ENCODE measurements around the gene THTPA.
"Not testable (repeated sequence)": the region's sequence is repeated elsewhere in the genome, so short reads cannot be mapped to it uniquely, and the experiment has no call there.

Gene THTPA

GRCh38 chr14:23531391-23531790 is 24.7 kb upstream of the THTPA start:
- no peak for DNase-seq (ENCODE audit: low read depth)
- in situ Hi-C loops (cut with HindIII; ENCODE audit: low sequenced_read_pairs) = loop anchor here (5.0 kb wide), 1 partner anchor 44 kb away; no protein-coding TSS in a partner anchor
- H3K4me3 ChIP-seq (ENCODE audit: low read depth, low read length) = no peak overlapping the region
- no peak for TF ChIP-seq CTCF (IDR thresholded peaks at IDR 0.05; ENCODE audit: low read depth, low read length, missing control alignments)

- DNase-seq (ENCODE audit: low read depth) = no peak
- H3K4me3 ChIP-seq (ENCODE audit: low read depth, low read length) = no peak overlapping the region
- TF ChIP-seq CTCF (IDR thresholded peaks at IDR 0.05; ENCODE audit: low read depth, low read length, missing control alignments) = no peak
- in situ Hi-C loops (cut with HindIII; ENCODE audit: low sequenced_read_pairs) = loop anchor here (5.0 kb wide), 1 partner anchor 45 kb away; no protein-coding TSS in a partner anchor
Measured at GRCh38 chr14:23532658-23533057, 23.4 kb upstream of the THTPA start.

- in situ Hi-C loops (cut with HindIII; ENCODE audit: low sequenced_read_pairs) = loop anchor here (5.0 kb wide), 1 partner anchor 47 kb away; no protein-coding TSS in a partner anchor
- H3K4me3 ChIP-seq (ENCODE audit: low read depth, low read length) = no peak overlapping the region
- TF ChIP-seq CTCF (IDR thresholded peaks at IDR 0.05; ENCODE audit: low read depth, low read length, missing control alignments) = no peak
- no peak for DNase-seq (ENCODE audit: low read depth)
Measured at GRCh38 chr14:23533652-23534435, 22.2 kb upstream of the THTPA start.

- no peak for DNase-seq (ENCODE audit: low read depth)
- in situ Hi-C loops (cut with HindIII; ENCODE audit: low sequenced_read_pairs) = no loop called here
- H3K4me3 ChIP-seq (ENCODE audit: low read depth, low read length) = no peak overlapping the region
- no peak for TF ChIP-seq CTCF (IDR thresholded peaks at IDR 0.05; ENCODE audit: low read depth, low read length, missing control alignments)
Measured at GRCh38 chr14:23535943-23536342, 20.1 kb upstream of the THTPA start.

- in situ Hi-C loops (cut with HindIII; ENCODE audit: low sequenced_read_pairs) = no loop called here
- no peak for DNase-seq (ENCODE audit: low read depth)
- no peak for TF ChIP-seq CTCF (IDR thresholded peaks at IDR 0.05; ENCODE audit: low read depth, low read length, missing control alignments)
- no peak overlapping the region for H3K4me3 ChIP-seq (ENCODE audit: low read depth, low read length)
Measured at GRCh38 chr14:23536494-23536893, 19.6 kb upstream of the THTPA start.

- DNase-seq (ENCODE audit: low read depth); H3K4me3 ChIP-seq (ENCODE audit: low read depth, low read length); in situ Hi-C loops (cut with HindIII; ENCODE audit: low sequenced_read_pairs): not testable (repeated sequence)
Measured at GRCh38 chr14:23536906-23537305, 19.2 kb upstream of the THTPA start.

GRCh38 chr14:23537351-23538049 is 18.6 kb upstream of the THTPA start:
- TF ChIP-seq CTCF (IDR thresholded peaks at IDR 0.05; ENCODE audit: low read depth, low read length, missing control alignments) = no peak
- H3K4me3 ChIP-seq (ENCODE audit: low read depth, low read length) = no peak overlapping the region
- no peak for DNase-seq (ENCODE audit: low read depth)
- in situ Hi-C loops (cut with HindIII; ENCODE audit: low sequenced_read_pairs) = no loop called here

Data from astrocyte of the cerebellum (primary cell).